Loucy (cell line): ENCODE results near the gene INTS11.

Experiments
- H2AFZ ChIP-seq: fragments of 200-600 bp; sonication (generic); 2 replicates; pipeline ENCODE4 v1.6.0; 2016; ENCODE audit warnings: antibody characterized with exemption, mild to moderate bottlenecking, low read length, moderate library complexity
- H3F3A ChIP-seq: fragments of 200-600 bp; 2 replicates; pipeline ENCODE4 v1.6.0; 2016; ENCODE audit warnings: antibody characterized with exemption, low read depth, mild to moderate bottlenecking
- H3K27me3 ChIP-seq: fragments of 200-600 bp; sonication (generic); 2 replicates; pipeline ENCODE4 v1.6.1; 2014; ENCODE audit warnings: low read length, mild to moderate bottlenecking; ENCODE audit not compliant: insufficient read depth, poor library complexity, severe bottlenecking
- H3K36me3 ChIP-seq: fragments of 200-600 bp; sonication (generic); 2 replicates; pipeline ENCODE4 v1.6.1; 2016; ENCODE audit warnings: low read length; ENCODE audit not compliant: insufficient read depth
- H3K4me1 ChIP-seq: fragments of 200-600 bp; sonication (generic); 2 replicates; pipeline ENCODE4 v1.5.1; 2014; ENCODE audit warnings: low read length, mild to moderate bottlenecking; ENCODE audit not compliant: insufficient read depth, poor library complexity, severe bottlenecking
- H3K4me2 ChIP-seq: fragments of 200-600 bp; sonication (generic); 2 replicates; pipeline ENCODE4 v1.6.0; 2014; ENCODE audit warnings: antibody characterized with exemption, low read length, low read depth, mild to moderate bottlenecking; ENCODE audit not compliant: poor library complexity, severe bottlenecking
- H3K4me3 ChIP-seq: fragments of 200-600 bp; sonication (generic); 2 replicates; pipeline ENCODE4 v1.5.1; 2014; ENCODE audit warnings: low read length, mild to moderate bottlenecking, mixed read lengths; ENCODE audit not compliant: poor library complexity, severe bottlenecking
- H3K79me2 ChIP-seq: fragments of 200-600 bp; sonication (generic); 2 replicates; pipeline ENCODE4 v1.6.1; 2014; ENCODE audit warnings: low read length; ENCODE audit not compliant: insufficient read depth
- H3K9ac ChIP-seq: fragments of 200-600 bp; sonication (generic); 2 replicates; pipeline ENCODE4 v1.6.0; 2014; ENCODE audit warnings: mild to moderate bottlenecking, low read depth, low read length, moderate library complexity; ENCODE audit not compliant: poor library complexity, severe bottlenecking
- H3K9me2 ChIP-seq: fragments of 200-600 bp; sonication (generic); replicated peaks from 2 replicates; pipeline ENCODE4 v1.6.1; 2016; ENCODE audit warnings: low read depth, low read length, mixed read lengths
- H3K9me3 ChIP-seq: fragments of 200-600 bp; sonication (generic); 2 replicates; pipeline ENCODE4 v1.6.1; 2014; ENCODE audit warnings: mild to moderate bottlenecking, antibody characterized with exemption, low read length, low read depth; ENCODE audit not compliant: insufficient read depth
- H4K20me1 ChIP-seq: fragments of 200-600 bp; sonication (generic); 2 replicates; pipeline ENCODE4 v1.6.0; 2014; ENCODE audit warnings: antibody characterized with exemption, low read length, mild to moderate bottlenecking; ENCODE audit not compliant: insufficient read depth, poor library complexity, severe bottlenecking
- CTCF ChIP-seq: fragments of 200-600 bp; sonication (generic); conservative IDR thresholded peaks from 2 replicates; pipeline ENCODE4 v1.5.1; 2014; ENCODE audit warnings: mild to moderate bottlenecking, antibody characterized with exemption, low read length
- EZH2phosphoT487 ChIP-seq: fragments of 200-600 bp; IDR thresholded peaks from 2 replicates; pipeline ENCODE4 v1.6.1; 2018; ENCODE audit warnings: antibody characterized with exemption, mild to moderate bottlenecking, moderate library complexity, borderline replicate concordance

The INTS11 gene

GRCh38 chr1:1280782-1281481, 43.5 kb downstream of the INTS11 start:
- Histone ChIP-seq H3K27me3 (no peaks in the 10 kb centered on the region), H3K4me2 (no peak overlapping the region), H3K4me1 (no peaks in the 10 kb centered on the region), H4K20me1 (no peaks in the 10 kb centered on the region), H3K9me2 (no peaks in the 10 kb centered on the region), H3K36me3 (no peaks in the 10 kb centered on the region), H2AFZ (no peak overlapping the region), H3F3A (no peaks in the 10 kb centered on the region), H3K9me3 (no peaks in the 10 kb centered on the region), H3K79me2 (no peaks in the 10 kb centered on the region), H3K4me3 (no peak overlapping the region), H3K9ac (no peak overlapping the region)
- TF ChIP-seq EZH2phosphoT487 (no peak), CTCF (no peak)

GRCh38 chr1:1279028-1279427, 45.4 kb downstream of the INTS11 start:
- no peaks in the 10 kb centered on the region for H3F3A ChIP-seq
- no peak overlapping the region for H3K9ac ChIP-seq
- H3K27me3 ChIP-seq, result no peaks in the 10 kb centered on the region
- H3K36me3 ChIP-seq, result no peaks in the 10 kb centered on the region
- TF ChIP-seq CTCF, result no peak
- no peak for TF ChIP-seq EZH2phosphoT487
- H3K9me2 ChIP-seq, result no peaks in the 10 kb centered on the region
- no peak overlapping the region for H3K4me3 ChIP-seq
- H3K4me2 ChIP-seq, result no peak overlapping the region
- no peaks in the 10 kb centered on the region for H4K20me1 ChIP-seq
- peaks cover 9% of the 10 kb centered on the region for H3K4me1 ChIP-seq
- no peak overlapping the region for H2AFZ ChIP-seq
- peaks cover 8% of the 10 kb centered on the region; the same call in 1 of the 2 replicates for H3K79me2 ChIP-seq
- H3K9me3 ChIP-seq, result no peaks in the 10 kb centered on the region

- H3K9me2 ChIP-seq, result no peaks in the 10 kb centered on the region
- H3K9me3 ChIP-seq, result no peaks in the 10 kb centered on the region
- peaks cover 9% of the 10 kb centered on the region; the same call in 1 of the 2 replicates for H3K79me2 ChIP-seq
- H3K4me3 ChIP-seq, result no peak overlapping the region
- no peak overlapping the region for H3K4me2 ChIP-seq
- TF ChIP-seq EZH2phosphoT487, result no peak
- no peak for TF ChIP-seq CTCF
- H3K4me1 ChIP-seq, result peaks cover 10% of the 10 kb centered on the region
- H3K27me3 ChIP-seq, result no peaks in the 10 kb centered on the region
- no peaks in the 10 kb centered on the region for H3K36me3 ChIP-seq
- no peak overlapping the region for H3K9ac ChIP-seq
- H2AFZ ChIP-seq, result no peak overlapping the region
- H4K20me1 ChIP-seq, result no peaks in the 10 kb centered on the region
- H3F3A ChIP-seq, result no peaks in the 10 kb centered on the region
Measured at GRCh38 chr1:1278620-1279019, 45.8 kb downstream of the INTS11 start.
